DOHH2 (cell line): ENCODE data around the gene LENG9.

Source experiments
- CTCF ChIP-seq: fragments of 200-600 bp; sonication (generic); IDR thresholded peaks from one replicate; pipeline ENCODE4 v1.5.1; 2014; ENCODE audit warnings: antibody characterized with exemption, mild to moderate bottlenecking, low read depth, low read length; ENCODE audit not compliant: poor library complexity, severe bottlenecking
- EZH2phosphoT487 ChIP-seq: fragments of 200-600 bp; sonication (generic); IDR thresholded peaks from 2 replicates; pipeline ENCODE4 v1.6.1; 2017; ENCODE audit warnings: borderline replicate concordance, mild to moderate bottlenecking, antibody characterized with exemption, low read length, moderate library complexity, mixed read lengths

DNA sequence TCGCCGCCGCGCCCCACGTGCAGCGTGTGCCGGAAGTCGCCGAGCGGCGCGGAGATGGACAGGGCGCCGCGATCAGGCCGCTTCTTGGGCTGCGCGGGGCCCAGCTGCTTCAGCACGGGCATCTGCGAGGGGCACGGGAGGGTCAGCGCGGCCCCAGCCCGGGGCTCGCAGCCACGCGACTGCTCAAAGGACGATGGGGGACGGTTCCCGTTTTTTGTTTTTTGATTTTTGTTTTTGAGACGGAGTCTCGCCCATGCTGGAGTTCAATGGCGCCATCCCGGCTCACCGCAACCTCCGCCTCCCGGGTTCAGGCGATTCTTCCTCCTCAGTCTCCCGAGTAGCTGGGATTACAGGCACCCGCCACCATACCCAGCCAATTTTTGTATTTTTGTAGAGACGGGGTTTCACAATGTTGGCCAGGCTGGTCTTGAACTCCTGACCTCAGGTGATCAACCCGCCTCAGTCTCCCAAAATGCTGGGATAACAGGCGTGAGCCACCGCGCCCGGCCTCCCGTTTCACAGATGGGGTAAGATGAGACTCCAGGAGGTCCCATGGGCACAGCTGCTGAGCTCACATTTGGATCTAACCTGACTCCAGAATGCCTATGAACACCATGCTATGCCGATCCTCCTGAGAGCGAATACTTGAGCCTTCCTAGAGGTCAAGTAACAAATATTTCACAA, 2.0 kb upstream of the LENG9 start:
- TF ChIP-seq CTCF (no peak), EZH2phosphoT487 (no peak)
